ENCODE data around the gene RPTOR.

Gene RPTOR

DNA sequence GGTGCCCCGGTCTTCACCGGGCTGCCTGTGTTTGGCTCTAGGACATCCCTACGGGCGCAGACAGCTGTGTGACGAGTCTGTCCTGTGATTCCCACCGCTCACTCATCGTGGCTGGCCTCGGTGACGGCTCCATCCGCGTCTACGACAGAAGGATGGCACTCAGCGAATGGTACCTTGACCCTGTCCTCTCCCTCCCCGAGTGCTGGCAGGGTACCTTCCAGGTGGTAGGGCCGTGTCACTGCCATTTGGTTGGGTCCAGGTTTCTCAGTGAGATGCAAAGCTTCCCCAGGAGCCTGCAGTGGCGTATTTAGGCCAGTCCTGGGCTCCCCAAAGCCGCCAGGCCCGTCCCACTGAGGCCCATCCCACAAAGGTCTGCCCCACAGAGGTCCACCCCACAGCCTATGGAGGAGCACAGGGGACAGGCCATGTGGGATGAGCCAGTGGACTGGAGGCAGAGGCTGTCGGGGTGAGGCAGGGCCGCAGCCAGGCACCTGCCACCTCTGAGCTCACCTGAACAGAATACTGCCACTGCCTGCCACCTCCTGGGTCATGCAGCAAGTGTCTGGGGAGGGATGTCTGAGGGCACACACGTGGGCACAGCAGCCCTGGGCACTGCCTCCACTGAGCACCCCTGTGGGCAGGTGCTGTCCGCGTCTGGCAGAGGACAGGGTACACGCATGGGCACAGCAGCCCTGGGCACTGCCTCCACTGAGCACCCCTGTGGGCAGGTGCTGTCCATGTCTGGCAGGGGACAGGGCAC, 415.6 kb downstream of the RPTOR start:
- DNase-seq (ENCODE audit: low spot score) = no peak
- in situ Hi-C loops (cut with MboI; ENCODE audit: low pct_unique_long_range_greater_than_20kb, low sequenced_read_pairs, unreplicated experiment) = loop anchor here (25.0 kb wide), 1 partner anchor 398 kb away; no protein-coding TSS in a partner anchor
- TF ChIP-seq CTCF (IDR thresholded peaks at IDR 0.05; ENCODE audit: extremely low read depth, insufficient read depth, missing control alignments) = no peak

DNA sequence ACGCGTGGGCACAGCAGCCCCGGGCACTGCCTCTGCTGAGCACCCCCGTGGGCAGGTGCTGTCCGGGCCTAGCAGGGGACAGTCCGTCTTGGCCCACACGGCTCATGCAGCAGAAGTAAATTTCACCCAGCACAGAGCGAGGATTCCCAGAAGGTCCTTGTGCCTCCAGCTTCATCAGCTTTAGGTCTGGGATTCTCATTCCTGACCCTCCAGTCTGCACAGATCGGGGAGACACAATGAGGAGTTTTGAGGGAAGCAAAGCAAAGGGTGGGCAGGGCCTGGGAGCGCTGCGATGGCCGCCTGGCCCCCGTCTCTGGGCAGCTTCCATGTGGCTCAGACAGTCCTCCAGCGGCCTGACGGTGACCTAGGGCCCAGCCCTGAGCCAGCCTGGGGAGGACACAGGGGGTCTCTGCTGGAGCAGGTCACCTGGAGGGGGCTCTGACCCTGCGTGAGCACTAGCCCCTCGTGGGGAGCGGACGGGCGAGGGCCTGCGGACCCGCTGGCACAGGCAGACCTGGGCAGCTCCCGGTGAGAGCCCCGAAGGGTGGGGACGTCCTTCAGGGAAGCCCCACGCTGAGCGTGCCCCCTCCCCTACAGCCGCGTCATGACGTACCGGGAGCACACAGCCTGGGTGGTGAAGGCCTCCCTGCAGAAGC, 416.3 kb downstream of the RPTOR start:
- no peak for DNase-seq (ENCODE audit: low spot score)

DNA sequence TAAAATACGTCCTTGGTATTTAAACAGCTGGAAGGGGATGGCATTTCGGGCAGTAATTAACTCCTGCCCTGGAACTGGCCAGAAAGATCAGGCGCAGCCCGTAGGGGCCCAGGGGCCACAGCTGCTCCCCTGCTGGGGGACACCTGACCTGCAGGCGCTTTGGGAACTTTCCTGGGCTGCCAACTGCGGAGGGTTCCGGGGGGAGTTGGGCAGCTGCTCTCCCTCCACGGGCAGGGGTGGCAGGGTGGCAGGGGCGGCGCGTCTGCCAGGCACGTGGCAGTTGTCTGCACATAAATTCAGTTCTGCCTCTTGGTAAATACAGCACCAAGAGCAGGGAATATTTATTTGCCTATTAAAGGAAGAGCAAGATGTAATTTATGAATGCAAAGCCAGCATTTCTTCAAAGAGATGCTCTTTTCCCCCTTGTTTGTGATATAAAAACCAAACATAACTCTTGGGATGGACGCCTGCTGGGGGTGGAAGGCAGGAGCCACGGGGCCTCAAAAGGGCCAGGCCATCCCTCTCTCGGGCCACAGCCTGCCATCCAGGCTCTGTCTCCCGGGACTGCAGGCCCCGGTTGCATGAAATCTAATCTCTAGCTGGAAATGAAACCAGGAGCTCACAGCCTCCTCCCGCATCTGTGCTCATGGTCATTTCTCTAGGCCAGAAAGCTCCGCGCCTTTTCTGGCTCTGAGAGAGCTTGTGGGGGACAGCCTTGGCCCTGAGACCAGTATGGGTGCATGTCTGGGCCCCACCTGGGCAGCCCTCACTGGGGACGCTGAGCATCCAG, 417.1 kb downstream of the RPTOR start:
- TF ChIP-seq CTCF (IDR thresholded peaks at IDR 0.05; ENCODE audit: extremely low read depth, insufficient read depth, missing control alignments) = no peak
- in situ Hi-C loops (cut with MboI; ENCODE audit: low pct_unique_long_range_greater_than_20kb, low sequenced_read_pairs, unreplicated experiment) = loop anchor here (25.0 kb wide), 1 partner anchor 399 kb away; no protein-coding TSS in a partner anchor
- DNase-seq (ENCODE audit: low spot score) = no peak

More for the DNA sequence above, 416.3 kb downstream of the RPTOR start:
- TF ChIP-seq CTCF (IDR thresholded peaks at IDR 0.05; ENCODE audit: extremely low read depth, insufficient read depth, missing control alignments) = no peak
- in situ Hi-C loops (cut with MboI; ENCODE audit: low pct_unique_long_range_greater_than_20kb, low sequenced_read_pairs, unreplicated experiment) = loop anchor here (25.0 kb wide), 1 partner anchor 399 kb away; no protein-coding TSS in a partner anchor

DNA sequence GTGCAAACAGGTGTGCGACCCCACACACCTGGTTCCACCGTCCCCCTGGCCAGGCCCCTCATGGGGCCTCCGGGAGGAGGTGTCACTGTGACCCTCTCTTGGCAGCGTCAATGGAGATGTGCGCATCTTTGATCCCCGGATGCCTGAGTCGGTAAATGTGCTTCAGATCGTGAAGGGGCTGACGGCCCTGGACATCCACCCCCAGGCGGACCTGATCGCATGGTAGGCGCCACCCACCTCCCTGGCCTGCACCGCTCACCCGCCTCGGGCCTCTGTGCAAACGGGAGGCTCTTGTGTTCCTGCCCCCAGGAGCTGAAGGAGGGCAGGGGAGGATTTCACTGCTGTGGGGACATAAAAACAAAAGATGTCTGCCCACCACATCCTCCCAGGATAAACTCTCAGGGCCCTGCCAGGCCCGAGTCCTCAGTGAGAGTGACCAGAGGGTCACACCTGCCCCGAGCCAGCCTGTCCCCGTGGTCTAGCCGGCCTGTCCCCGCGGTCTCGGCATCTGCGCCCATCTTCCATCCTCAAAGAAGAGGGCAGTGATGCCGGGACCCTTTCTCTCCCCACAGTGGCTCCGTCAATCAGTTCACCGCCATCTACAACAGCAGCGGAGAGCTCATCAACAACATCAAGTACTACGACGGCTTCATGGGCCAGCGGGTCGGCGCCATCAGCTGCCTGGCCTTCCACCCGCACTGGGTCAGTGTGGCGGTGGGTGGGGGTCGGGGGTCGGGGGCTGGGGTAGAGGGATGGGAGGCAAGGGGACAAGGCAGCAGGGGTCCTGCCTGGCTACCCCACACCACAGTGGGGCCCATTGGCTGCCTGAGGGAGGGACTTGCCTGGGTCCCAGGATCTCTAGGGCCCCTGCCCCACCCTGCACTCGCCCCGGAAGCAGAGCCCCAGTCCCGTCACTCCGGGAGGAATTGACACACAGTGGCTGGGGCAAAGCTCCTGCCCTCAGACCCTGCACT, 418.0 kb downstream of the RPTOR start:
- TF ChIP-seq CTCF (IDR thresholded peaks at IDR 0.05; ENCODE audit: extremely low read depth, insufficient read depth, missing control alignments) = no peak
- in situ Hi-C loops (cut with MboI; ENCODE audit: low pct_unique_long_range_greater_than_20kb, low sequenced_read_pairs, unreplicated experiment) = loop anchor here (25.0 kb wide), 1 partner anchor 400 kb away; no protein-coding TSS in a partner anchor
- DNase-seq (ENCODE audit: low spot score) = no peak

DNA sequence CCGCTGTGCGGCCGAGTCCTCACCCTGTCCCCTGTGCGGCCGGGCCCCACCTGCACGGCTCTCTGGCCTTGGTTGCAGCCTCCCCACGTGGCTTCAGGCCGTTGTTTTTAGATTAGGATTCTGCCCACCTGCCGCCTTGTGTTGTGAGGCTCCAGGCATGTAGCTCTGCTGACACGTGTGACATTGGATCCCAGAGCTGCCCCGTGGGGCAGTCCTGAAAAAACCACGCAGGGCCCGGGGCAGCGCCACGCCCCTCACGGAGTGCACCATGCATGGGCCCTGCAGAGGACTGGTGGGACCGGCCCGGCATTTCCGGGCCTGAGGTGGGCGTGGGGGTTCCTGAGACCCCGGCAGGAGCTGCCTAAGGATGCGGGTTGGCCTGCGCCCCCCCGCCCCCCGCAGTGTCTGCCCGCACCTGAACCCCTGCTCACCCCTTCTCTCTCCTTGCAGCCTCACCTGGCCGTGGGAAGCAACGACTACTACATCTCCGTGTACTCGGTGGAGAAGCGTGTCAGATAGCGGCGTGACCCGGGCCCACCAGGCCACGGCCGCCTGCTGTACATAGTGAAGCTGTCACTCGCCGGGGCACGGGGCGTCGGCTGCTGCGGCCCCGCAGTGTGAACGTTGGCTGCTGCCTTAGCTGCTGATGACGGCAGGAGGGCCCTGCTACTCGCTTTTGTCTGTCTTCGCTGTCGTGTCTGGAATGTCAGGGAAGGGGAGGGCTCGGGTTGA, 419.3 kb downstream of the RPTOR start:
- TF ChIP-seq CTCF (IDR thresholded peaks at IDR 0.05; ENCODE audit: extremely low read depth, insufficient read depth, missing control alignments) = no peak
- no peak for DNase-seq (ENCODE audit: low spot score)
- in situ Hi-C loops (cut with MboI; ENCODE audit: low pct_unique_long_range_greater_than_20kb, low sequenced_read_pairs, unreplicated experiment) = loop anchor here (25.0 kb wide), 1 partner anchor 402 kb away; no protein-coding TSS in a partner anchor

All from GM13977 (cell line).